ENCODE results near the gene SLC30A10.

GRCh38 chr1:219967361-219967760 is 39.0 kb upstream of the SLC30A10 start:
- TF ChIP-seq EP300 (IDR thresholded peaks at IDR 0.05) (no peak), CTCF (IDR thresholded peaks at IDR 0.05) (no peak), POLR2A (IDR thresholded peaks at IDR 0.05) (no peak)

All from gastroesophageal sphincter (tissue), 3 donors.